KMS-11 (cell line): Measurements from ENCODE around the gene SCGB1C2.

Source experiments
- H2AFZ ChIP-seq: fragments of 200-600 bp; sonication (generic); 2 replicates; pipeline ENCODE4 v1.6.1; 2016; ENCODE audit warnings: antibody characterized with exemption, mixed run types, low read depth
- H3K27ac ChIP-seq: fragments of 200-600 bp; sonication (generic); 2 replicates; pipeline ENCODE4 v1.6.1; 2016; ENCODE audit warnings: mild to moderate bottlenecking, mixed run types
- H3K27me3 ChIP-seq: fragments of 200-600 bp; sonication (generic); 2 replicates; pipeline ENCODE4 v1.6.1; 2017; ENCODE audit warnings: mild to moderate bottlenecking, low read depth, mixed run types, moderate library complexity; ENCODE audit not compliant: insufficient read depth
- H3K36me3 ChIP-seq: fragments of 200-600 bp; sonication (generic); 2 replicates; pipeline ENCODE4 v1.6.1; 2017; ENCODE audit warnings: mild to moderate bottlenecking, mixed run types; ENCODE audit not compliant: insufficient read depth
- H3K4me1 ChIP-seq: fragments of 200-600 bp; sonication (generic); 2 replicates; pipeline ENCODE4 v1.6.1; 2016; ENCODE audit warnings: mild to moderate bottlenecking, low read depth, mixed run types; ENCODE audit not compliant: poor library complexity, severe bottlenecking
- H3K4me2 ChIP-seq: fragments of 200-600 bp; sonication (generic); 2 replicates; pipeline ENCODE4 v1.7.0; 2016; ENCODE audit warnings: mild to moderate bottlenecking, mixed run types
- H3K4me3 ChIP-seq: fragments of 200-600 bp; sonication (generic); IDR thresholded peaks from 2 replicates; pipeline ENCODE4 v1.6.1; 2017; ENCODE audit warnings: low read depth, low read length, mixed read lengths; ENCODE audit not compliant: insufficient read depth
- H3K79me2 ChIP-seq: fragments of 200-600 bp; sonication (generic); 2 replicates; pipeline ENCODE4 v1.6.1; 2016; ENCODE audit warnings: low read depth, mixed run types; ENCODE audit not compliant: insufficient read depth
- H3K9ac ChIP-seq: fragments of 200-600 bp; sonication (generic); 2 replicates; pipeline ENCODE4 v1.6.1; 2016; ENCODE audit warnings: mild to moderate bottlenecking, mixed run types
- H4K20me1 ChIP-seq: fragments of 200-600 bp; sonication (generic); 2 replicates; pipeline ENCODE4 v1.6.1; 2016; ENCODE audit warnings: mild to moderate bottlenecking, mixed run types; ENCODE audit not compliant: insufficient read depth
- CTCF ChIP-seq: fragments of 200-600 bp; sonication (generic); conservative IDR thresholded peaks from 2 replicates; pipeline ENCODE4 v1.6.1; 2017; ENCODE audit warnings: low read depth, mild to moderate bottlenecking, antibody characterized with exemption, low read length, moderate library complexity, mixed read lengths

Gene SCGB1C2

GRCh38 chr17:172401-172800, 35.0 kb downstream of the SCGB1C2 start:
- Histone ChIP-seq H3K79me2 (no peaks in the 10 kb centered on the region), H3K36me3 (no peaks in the 10 kb centered on the region), H4K20me1 (no peaks in the 10 kb centered on the region), H2AFZ (no peak overlapping the region), H3K27ac (no peak overlapping the region), H3K27me3 (no peaks in the 10 kb centered on the region; the same call in 1 of the 2 replicates), H3K4me3 (no peak overlapping the region), H3K4me1 (no peaks in the 10 kb centered on the region), H3K9ac (no peak overlapping the region), H3K4me2 (no peak overlapping the region)
- TF ChIP-seq CTCF: no peak

- Histone ChIP-seq H3K4me2 (no peak overlapping the region), H3K9ac (no peak overlapping the region), H3K36me3 (no peaks in the 10 kb centered on the region), H3K27me3 (no peaks in the 10 kb centered on the region; the same call in 1 of the 2 replicates), H3K4me3 (no peak overlapping the region), H3K4me1 (no peaks in the 10 kb centered on the region), H2AFZ (no peak overlapping the region), H4K20me1 (no peaks in the 10 kb centered on the region), H3K79me2 (no peaks in the 10 kb centered on the region), H3K27ac (no peak overlapping the region)
- TF ChIP-seq CTCF: no peak
These were observed 36.0 kb downstream of the SCGB1C2 start for GRCh38 chr17:173166-173911.

GRCh38 chr17:177155-177554, 39.8 kb downstream of the SCGB1C2 start:
- H3K9ac ChIP-seq: no peak overlapping the region
- H3K36me3 ChIP-seq: no peaks in the 10 kb centered on the region
- no peak overlapping the region for H3K27ac ChIP-seq
- H3K4me2 ChIP-seq: no peak overlapping the region
- H3K79me2 ChIP-seq: no peaks in the 10 kb centered on the region
- H3K27me3 ChIP-seq: no peaks in the 10 kb centered on the region; the same call in 1 of the 2 replicates
- TF ChIP-seq CTCF: no peak
- H3K4me1 ChIP-seq: no peaks in the 10 kb centered on the region
- H2AFZ ChIP-seq: no peak overlapping the region
- no peak overlapping the region for H3K4me3 ChIP-seq
- no peaks in the 10 kb centered on the region for H4K20me1 ChIP-seq

GRCh38 chr17:177762-178161, 40.4 kb downstream of the SCGB1C2 start:
- H2AFZ ChIP-seq: no peak overlapping the region
- no peaks in the 10 kb centered on the region for H4K20me1 ChIP-seq
- H3K27ac ChIP-seq: no peak overlapping the region
- no peaks in the 10 kb centered on the region for H3K36me3 ChIP-seq
- H3K27me3 ChIP-seq: no peaks in the 10 kb centered on the region; the same call in 1 of the 2 replicates
- no peak for TF ChIP-seq CTCF
- no peak overlapping the region for H3K4me3 ChIP-seq
- no peaks in the 10 kb centered on the region for H3K4me1 ChIP-seq
- no peaks in the 10 kb centered on the region for H3K79me2 ChIP-seq
- H3K4me2 ChIP-seq: no peak overlapping the region
- no peak overlapping the region for H3K9ac ChIP-seq
